ENCODE measurements around the gene MPPED1.

MPPED1 gene

GRCh38 chr22:43493297-43493696, 81.5 kb downstream of the MPPED1 start:
- DNase-seq (ENCODE audit: low spot score) = no peak
- in situ Hi-C loops (cut with MboI; ENCODE audit: low sequenced_read_pairs, unreplicated experiment) = no loop called here
- no peak for TF ChIP-seq CTCF (IDR thresholded peaks at IDR 0.05; ENCODE audit: borderline replicate concordance, control extremely low read depth, extremely low read depth, insufficient read depth, missing control alignments)

- in situ Hi-C loops (cut with MboI; ENCODE audit: low sequenced_read_pairs, unreplicated experiment) = no loop called here
- TF ChIP-seq CTCF (IDR thresholded peaks at IDR 0.05; ENCODE audit: borderline replicate concordance, control extremely low read depth, extremely low read depth, insufficient read depth, missing control alignments) = no peak
- no peak for DNase-seq (ENCODE audit: low spot score)
Measured at GRCh38 chr22:43497956-43498855, 86.4 kb downstream of the MPPED1 start.

DNA sequence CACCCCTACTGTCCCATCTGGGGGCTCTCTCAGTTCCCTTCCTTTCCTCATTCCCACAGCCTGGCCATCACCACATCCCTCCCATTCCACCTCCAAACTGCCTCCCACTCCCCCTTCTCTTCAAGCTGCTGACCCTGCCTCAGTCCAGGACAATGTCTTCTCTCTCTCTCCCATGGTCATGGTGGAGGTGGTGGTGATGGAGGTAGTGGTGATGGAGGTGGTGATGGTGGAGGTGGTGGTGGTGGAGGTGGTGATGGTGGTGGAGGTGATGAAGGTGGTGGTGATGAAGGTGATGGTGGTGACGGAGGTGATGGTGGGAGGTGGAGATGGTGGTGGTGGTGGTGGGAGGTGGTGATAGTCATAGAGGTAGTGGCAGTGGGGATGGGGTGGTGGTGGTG, 87.0 kb downstream of the MPPED1 start:
- in situ Hi-C loops (cut with MboI; ENCODE audit: low sequenced_read_pairs, unreplicated experiment) = no loop called here
- TF ChIP-seq CTCF (IDR thresholded peaks at IDR 0.05; ENCODE audit: borderline replicate concordance, control extremely low read depth, extremely low read depth, insufficient read depth, missing control alignments) = no peak
- no peak for DNase-seq (ENCODE audit: low spot score)

DNA sequence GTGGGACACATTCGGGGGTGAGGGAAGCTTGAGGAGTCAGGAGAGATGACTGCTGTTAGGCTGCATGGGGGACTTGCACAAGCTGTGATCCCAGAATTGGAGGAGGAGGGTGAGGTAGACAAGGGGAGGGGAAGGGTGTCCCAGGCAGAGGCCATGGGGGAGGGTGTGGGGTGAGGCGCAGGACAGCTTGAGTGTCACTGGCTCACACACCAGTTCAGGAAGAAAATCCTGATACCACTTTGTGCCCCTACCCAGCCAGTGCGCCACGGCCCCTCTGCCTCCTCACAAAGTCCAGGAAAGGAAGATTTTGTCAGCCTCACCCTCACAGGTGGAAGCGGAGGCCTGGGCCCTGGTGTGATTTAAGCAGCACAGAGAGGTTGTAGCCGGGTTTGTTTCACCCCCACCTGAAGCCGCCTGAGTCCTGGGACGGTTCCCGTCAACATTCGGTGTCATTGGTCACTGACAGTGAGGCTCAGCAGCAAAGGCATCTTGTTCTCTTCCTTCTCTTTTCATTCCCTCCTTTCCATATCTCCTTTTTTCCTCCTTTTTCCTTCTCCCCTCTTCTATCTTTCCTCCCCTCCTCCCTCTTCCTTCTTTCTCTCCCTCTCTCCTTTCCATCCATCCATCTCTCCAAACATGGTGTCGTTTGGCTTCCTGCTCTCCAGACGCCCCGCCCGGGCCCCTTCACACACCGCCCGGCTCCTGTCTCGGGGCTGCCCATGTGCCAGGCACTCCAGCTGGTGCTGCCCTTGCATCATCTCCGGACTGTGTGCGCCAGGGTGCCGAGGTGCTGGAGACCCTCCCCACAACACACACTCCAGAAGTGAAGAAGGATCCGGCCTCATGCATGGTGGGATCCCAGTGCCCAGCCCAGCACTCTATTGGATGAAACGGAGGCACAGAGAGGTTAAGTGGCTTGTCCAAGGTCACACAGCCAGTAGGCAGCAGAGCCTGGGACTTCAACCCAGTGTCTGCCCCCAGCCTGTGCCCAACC, 89.3 kb downstream of the MPPED1 start:
- TF ChIP-seq CTCF (IDR thresholded peaks at IDR 0.05; ENCODE audit: borderline replicate concordance, control extremely low read depth, extremely low read depth, insufficient read depth, missing control alignments) = no peak
- in situ Hi-C loops (cut with MboI; ENCODE audit: low sequenced_read_pairs, unreplicated experiment) = no loop called here
- no peak for DNase-seq (ENCODE audit: low spot score)

GRCh38 chr22:43501878-43502277, 90.1 kb downstream of the MPPED1 start:
- DNase-seq (ENCODE audit: low spot score) = no peak
- no peak for TF ChIP-seq CTCF (IDR thresholded peaks at IDR 0.05; ENCODE audit: borderline replicate concordance, control extremely low read depth, extremely low read depth, insufficient read depth, missing control alignments)
- in situ Hi-C loops (cut with MboI; ENCODE audit: low sequenced_read_pairs, unreplicated experiment) = no loop called here

DNA sequence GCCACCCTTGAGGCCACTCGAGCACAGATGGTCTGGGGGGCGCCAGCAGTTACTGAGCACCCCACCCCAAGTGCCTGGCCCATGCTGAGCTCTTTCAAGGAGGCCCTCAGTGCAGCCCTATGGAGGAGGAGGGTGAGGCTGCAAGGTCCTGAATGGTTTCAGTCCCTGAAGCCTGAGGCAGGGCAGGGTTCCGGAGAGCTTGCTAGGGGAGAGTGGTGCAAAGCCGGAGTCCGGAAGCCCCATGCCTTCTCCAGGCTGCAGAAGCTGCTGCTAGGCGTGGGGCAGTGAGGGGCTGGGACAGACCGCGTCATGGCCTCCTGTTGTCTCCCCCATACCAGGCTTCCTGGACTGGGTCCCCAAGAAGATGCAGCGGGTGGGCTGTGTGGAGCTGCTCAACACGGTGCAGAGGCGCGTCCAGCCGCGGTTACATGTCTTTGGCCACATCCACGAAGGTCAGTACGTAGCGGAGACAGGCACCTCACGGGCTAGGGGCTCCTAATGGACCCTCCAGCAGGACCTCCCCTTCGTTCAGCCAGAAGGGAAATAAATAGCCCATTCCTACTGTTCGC, 90.6 kb downstream of the MPPED1 start:
- in situ Hi-C loops (cut with MboI; ENCODE audit: low sequenced_read_pairs, unreplicated experiment) = no loop called here

More for the DNA sequence above, 90.6 kb downstream of the MPPED1 start:
- TF ChIP-seq CTCF (IDR thresholded peaks at IDR 0.05; ENCODE audit: borderline replicate concordance, control extremely low read depth, extremely low read depth, insufficient read depth, missing control alignments) = no peak
- no peak for DNase-seq (ENCODE audit: low spot score)
